ENCODE measurements around the gene SCAI.
A peak's percentile ranks its signal among the peaks of the same experiment; 100 is the strongest.
"Not testable (repeated sequence)": the region's sequence is repeated elsewhere in the genome, so short reads cannot be mapped to it uniquely, and the experiment has no call there.

SCAI gene

DNA sequence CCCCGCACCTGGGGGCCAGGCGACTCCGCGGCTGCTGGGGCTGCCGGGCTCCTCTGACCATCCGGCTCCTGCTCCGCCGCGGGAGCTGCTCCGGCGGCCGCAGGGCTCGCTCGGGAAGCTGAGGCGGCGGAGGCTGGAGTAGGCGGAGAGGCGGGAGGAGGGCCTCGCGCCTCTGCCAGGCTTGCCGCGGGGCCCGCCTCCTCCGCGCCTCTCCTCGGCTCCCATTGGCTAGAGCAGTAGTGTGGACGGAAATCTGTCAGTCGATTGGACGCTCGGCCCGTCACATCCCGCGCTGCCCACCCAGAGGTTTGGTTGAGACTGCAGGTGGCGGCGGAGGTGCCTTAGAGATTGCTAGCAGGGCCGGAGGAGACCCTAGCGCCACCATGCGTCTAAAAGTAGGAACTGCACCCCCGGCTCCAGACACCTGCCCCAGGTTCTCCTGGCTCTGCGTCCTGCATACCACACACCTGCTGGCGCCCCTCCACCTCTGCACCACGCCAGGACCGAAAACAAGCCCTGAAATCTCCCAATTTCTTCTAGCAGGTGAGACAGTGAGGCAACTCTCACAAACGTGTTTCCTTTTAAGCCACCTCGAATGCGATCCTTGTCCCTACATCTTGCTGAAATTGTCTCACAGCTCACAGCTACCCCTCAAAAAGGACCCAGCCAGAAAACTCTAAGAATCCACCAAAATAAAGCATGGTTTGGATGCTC lies at the start of gene SCAI:
Gene SCAI, minus strand, starts transcription at position 152 of the 714 bp plus-strand sequence. Its CDS starts 91 bp downstream, at position 61.
- peak; percentile 99 for DNase-seq (ENCODE audit: low read depth)
- TF ChIP-seq, protein P1, sequence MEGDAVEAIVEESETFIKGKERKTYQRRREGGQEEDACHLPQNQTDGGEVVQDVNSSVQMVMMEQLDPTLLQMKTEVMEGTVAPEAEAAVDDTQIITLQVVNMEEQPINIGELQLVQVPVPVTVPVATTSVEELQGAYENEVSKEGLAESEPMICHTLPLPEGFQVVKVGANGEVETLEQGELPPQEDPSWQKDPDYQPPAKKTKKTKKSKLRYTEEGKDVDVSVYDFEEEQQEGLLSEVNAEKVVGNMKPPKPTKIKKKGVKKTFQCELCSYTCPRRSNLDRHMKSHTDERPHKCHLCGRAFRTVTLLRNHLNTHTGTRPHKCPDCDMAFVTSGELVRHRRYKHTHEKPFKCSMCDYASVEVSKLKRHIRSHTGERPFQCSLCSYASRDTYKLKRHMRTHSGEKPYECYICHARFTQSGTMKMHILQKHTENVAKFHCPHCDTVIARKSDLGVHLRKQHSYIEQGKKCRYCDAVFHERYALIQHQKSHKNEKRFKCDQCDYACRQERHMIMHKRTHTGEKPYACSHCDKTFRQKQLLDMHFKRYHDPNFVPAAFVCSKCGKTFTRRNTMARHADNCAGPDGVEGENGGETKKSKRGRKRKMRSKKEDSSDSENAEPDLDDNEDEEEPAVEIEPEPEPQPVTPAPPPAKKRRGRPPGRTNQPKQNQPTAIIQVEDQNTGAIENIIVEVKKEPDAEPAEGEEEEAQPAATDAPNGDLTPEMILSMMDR (conservative IDR thresholded peaks at IDR 0.05; ENCODE audit: low read length) = peak; percentile 98
- peak within 1 kb of the TSS; percentile 71 for H3K4me3 ChIP-seq (ENCODE audit: low read length)

DNA sequence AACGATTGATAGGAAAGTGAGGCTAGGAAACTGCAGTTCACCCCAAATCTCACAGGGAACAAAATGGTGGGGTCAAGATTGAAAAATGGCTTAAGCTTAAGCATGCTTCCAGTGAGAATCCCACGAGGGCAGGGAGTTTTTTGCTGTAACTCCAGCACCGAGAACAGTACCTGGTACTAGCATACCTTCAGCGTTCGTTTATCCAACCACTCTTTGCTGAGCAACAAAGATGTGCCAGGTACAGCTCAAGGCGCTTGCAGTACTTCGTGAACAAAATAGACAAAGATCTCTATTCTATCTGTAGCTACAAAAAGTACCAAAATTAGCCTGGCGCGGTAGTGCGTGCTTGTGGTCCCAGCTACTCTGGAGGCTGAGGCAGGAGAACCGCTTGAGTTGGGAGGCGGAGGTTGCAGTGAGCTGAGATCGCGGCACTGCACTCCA lies 47.1 kb upstream of the SCAI start:
- TF ChIP-seq, protein P1 (conservative IDR thresholded peaks at IDR 0.05; ENCODE audit: low read length) = no peak
- peak overlapping the region; percentile 97 for H3K4me3 ChIP-seq (ENCODE audit: low read length)
- DNase-seq (ENCODE audit: low read depth) = no peak

DNA sequence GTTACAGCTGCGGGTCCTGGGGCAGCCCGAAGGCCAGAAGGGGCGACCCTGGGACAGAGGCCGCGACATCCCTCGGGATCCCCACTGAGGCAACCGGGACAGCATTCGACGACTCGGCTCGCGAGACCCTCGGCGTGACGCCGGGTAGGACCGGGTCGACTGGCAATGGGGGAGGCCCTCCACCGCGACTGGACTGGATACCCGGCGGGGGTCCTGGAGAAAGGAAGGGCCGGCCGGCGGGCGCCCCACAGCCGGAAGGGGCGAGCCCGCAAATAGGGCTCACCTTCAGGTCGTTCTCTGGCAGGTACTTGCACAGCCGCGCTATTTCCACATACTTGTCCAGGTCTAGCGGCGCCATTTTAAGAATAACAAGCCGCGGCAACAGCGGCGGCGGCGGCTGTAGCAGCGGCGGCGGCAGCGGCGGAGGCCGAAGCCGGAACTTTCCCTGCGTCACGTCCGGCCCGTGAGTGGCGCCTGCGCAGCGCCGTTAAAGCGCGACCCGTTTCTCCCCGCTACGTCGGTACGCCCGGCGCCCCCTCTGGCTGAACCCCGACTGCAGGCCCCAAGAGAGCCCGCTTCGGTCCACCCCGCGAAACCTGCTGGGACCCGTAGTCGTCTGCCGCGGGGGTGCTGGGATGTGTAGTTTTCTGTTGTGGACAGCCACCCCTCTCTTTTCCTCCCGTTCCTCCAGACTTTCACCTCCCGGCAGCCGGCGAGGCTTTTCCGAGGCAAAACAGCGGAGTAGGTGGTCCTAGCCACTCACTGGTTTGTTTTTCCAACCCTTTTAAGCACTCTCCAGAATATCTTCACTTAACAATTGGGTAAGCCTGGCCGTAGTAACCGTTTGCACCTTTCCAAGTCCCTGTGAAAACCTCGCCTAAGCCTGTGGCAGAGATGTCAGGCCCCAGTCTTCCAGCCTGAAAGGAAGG lies 46.3 kb upstream of the SCAI start, which contains the start of gene PPP6C:
Gene PPP6C, minus strand, starts transcription at position 443 of the 929 bp plus-strand sequence. Its CDS starts 85 bp downstream, at position 358.
- DNase-seq (ENCODE audit: low read depth) = peak; percentile 96
- TF ChIP-seq, protein P1 (conservative IDR thresholded peaks at IDR 0.05; ENCODE audit: low read length) = peak; percentile 57

DNA sequence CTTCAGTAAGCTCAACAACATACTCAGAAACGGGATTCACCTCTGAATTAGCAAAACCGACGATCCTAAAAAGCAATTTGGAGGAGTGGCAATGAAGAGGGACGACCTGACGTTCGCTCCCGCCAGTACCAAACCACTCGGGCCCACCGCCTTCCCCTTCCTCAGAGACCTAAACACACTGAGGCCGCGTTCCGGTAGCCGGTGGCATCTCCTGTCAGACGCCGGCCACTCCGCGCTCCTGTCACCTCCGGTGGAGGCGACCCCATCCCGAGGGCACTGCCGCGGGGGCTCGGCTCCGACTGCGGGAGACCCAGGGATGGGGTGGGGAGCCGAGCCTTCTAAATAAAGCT lies 45.7 kb upstream of the SCAI start:
- no peak for DNase-seq (ENCODE audit: low read depth)
- peak overlapping the region; percentile 97 for H3K4me3 ChIP-seq (ENCODE audit: low read length)
- TF ChIP-seq, protein P1 (conservative IDR thresholded peaks at IDR 0.05; ENCODE audit: low read length) = no peak

More for the DNA sequence above, 46.3 kb upstream of the SCAI start, which contains the start of gene PPP6C:
- H3K4me3 ChIP-seq (ENCODE audit: low read length) = peak within 1 kb of the TSS; percentile 97

DNA sequence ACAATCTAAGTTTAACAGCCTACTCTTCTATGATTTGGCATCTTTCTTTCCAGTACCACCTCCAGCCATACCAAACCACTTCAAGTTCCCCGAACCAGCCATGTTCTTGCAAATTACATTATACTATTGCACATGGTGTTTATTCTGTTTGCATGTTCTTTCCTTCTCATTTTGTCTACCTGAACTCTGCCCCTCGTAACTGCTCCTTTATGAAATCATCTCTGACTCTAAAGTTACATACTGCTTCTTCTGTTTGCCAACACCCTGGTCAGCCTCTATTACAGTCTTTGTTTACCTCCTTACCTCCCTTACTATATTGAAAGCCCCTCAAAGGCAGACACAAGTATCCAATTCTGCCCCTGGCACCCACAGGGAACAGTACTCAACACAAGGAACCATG lies 40.2 kb upstream of the SCAI start:
- no peak overlapping the region for H3K4me3 ChIP-seq (ENCODE audit: low read length)
- DNase-seq (ENCODE audit: low read depth) = no peak
- TF ChIP-seq, protein P1 (conservative IDR thresholded peaks at IDR 0.05; ENCODE audit: low read length) = no peak

DNA sequence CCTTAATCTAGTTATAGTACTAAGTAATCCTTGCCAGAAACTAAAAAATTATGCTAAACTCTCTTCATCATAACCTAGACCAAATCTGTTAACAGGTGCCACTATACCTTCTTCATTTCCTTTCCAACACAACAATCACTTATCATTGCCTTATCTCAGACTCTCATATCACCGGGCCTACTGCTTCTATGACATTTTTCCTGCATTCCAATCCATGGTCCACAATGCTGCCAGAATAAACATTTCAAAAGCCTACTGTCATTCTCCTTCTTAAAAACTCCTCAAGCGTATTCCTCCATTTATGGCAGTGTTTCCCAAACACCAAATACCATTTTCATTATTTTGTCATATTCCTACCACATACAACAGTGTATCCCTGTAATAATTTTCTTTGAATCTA lies 39.7 kb upstream of the SCAI start:
- no peak for DNase-seq (ENCODE audit: low read depth)
- TF ChIP-seq, protein P1 (conservative IDR thresholded peaks at IDR 0.05; ENCODE audit: low read length) = no peak
- H3K4me3 ChIP-seq (ENCODE audit: low read length) = no peak overlapping the region

DNA sequence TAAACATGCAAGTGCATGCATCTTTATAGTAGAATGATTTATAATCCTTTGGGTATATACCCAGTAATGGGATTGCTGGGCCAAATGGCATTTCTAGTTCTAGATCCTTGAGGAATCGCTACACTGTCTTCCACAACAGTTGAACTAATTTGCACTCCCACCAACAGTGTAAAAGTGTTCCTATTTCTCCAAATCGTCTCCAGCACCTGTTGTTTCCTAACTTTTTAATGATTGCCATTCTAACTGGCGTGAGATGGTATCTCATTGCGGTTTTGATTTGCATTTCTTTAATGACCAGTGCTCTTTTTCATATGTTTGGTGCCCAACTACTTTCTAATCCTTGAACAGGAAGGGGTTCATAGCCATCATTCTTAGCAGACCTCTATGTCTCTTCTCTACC lies 38.4 kb upstream of the SCAI start:
- not testable (repeated sequence) for H3K4me3 ChIP-seq (ENCODE audit: low read length); DNase-seq (ENCODE audit: low read depth)
